Neuron (in vitro differentiated cells): ENCODE results near the gene KANSL3.
"Not testable (repeated sequence)": the region's sequence is repeated elsewhere in the genome, so short reads cannot be mapped to it uniquely, and the experiment has no call there.

Experiments
- H2AFZ ChIP-seq: one replicate; pipeline ENCODE4 v1.6.1; 2013; ENCODE audit warnings: low read depth, mild to moderate bottlenecking, inconsistent platforms, low read length, moderate library complexity
- H3K27me3 ChIP-seq: one replicate; pipeline ENCODE4 v1.6.1; 2013; ENCODE audit warnings: low read length; ENCODE audit not compliant: insufficient read depth
- H3K36me3 ChIP-seq: one replicate; pipeline ENCODE4 v1.6.1; 2013; ENCODE audit warnings: low read length; ENCODE audit not compliant: insufficient read depth
- H3K4me1 ChIP-seq: one replicate; pipeline ENCODE4 v1.6.1; 2013; ENCODE audit warnings: low read length; ENCODE audit not compliant: insufficient read depth
- H3K4me3 ChIP-seq: 2 replicates; pipeline ENCODE4 v1.5.1; 2013; ENCODE audit warnings: mild to moderate bottlenecking, low read length, moderate library complexity
- H3K9me3 ChIP-seq: one replicate; pipeline ENCODE4 v1.6.1; 2013; ENCODE audit warnings: low read length

The KANSL3 gene

GRCh38 chr2:96665717-96666116 lies 27.6 kb upstream of the KANSL3 start:
- not testable (repeated sequence) for H3K27me3 ChIP-seq, H3K9me3 ChIP-seq, H3K36me3 ChIP-seq, H3K4me1 ChIP-seq, H2AFZ ChIP-seq, H3K4me3 ChIP-seq

GRCh38 chr2:96665083-96665569 lies 27.0 kb upstream of the KANSL3 start:
- peaks cover 3% of the 10 kb centered on the region for H3K9me3 ChIP-seq
- H3K27me3 ChIP-seq, result no peaks in the 10 kb centered on the region
- no peaks in the 10 kb centered on the region for H3K36me3 ChIP-seq
- peaks cover 3% of the 10 kb centered on the region for H3K4me1 ChIP-seq
- no peak overlapping the region for H3K4me3 ChIP-seq
- H2AFZ ChIP-seq, result no peak overlapping the region

- no peaks in the 10 kb centered on the region for H3K27me3 ChIP-seq
- peaks cover 3% of the 10 kb centered on the region for H3K4me1 ChIP-seq
- no peak overlapping the region for H2AFZ ChIP-seq
- H3K4me3 ChIP-seq, result no peak overlapping the region
- no peaks in the 10 kb centered on the region for H3K36me3 ChIP-seq
- H3K9me3 ChIP-seq, result peaks cover 3% of the 10 kb centered on the region
Measured at GRCh38 chr2:96664366-96664925, 26.3 kb upstream of the KANSL3 start.

GRCh38 chr2:96663829-96664228 lies 25.7 kb upstream of the KANSL3 start:
- Histone ChIP-seq H2AFZ (no peak overlapping the region), H3K9me3 (peaks cover 3% of the 10 kb centered on the region), H3K36me3 (no peaks in the 10 kb centered on the region), H3K4me3 (no peak overlapping the region), H3K27me3 (no peaks in the 10 kb centered on the region), H3K4me1 (peaks cover 3% of the 10 kb centered on the region)

DNA sequence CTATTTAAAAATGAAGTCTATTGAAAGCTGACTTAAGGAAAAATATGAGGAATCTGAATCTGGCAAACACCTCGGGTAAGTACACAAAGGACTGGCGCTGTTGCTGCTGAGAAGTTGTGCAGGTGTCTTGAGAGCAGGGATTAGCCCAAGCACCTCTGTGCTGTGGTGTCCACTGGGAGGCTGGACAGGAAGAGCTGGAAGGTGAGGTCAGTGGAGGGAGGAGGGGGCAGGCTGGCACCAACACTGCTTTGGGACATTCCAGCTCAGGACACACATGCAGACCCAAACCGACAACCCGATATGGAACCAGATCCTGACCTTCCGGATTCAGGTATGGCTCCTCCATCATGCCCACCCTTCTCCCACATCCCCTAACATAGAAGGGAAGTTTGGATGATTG lies 25.1 kb upstream of the KANSL3 start:
- Histone ChIP-seq H3K4me1 (peaks cover 3% of the 10 kb centered on the region), H3K4me3 (no peak overlapping the region), H3K27me3 (no peaks in the 10 kb centered on the region), H3K9me3 (peaks cover 3% of the 10 kb centered on the region), H2AFZ (no peak overlapping the region), H3K36me3 (no peaks in the 10 kb centered on the region)

GRCh38 chr2:96662360-96662759 lies 24.2 kb upstream of the KANSL3 start:
- no peak overlapping the region for H3K4me3 ChIP-seq
- H3K9me3 ChIP-seq, result peaks cover 3% of the 10 kb centered on the region
- peaks cover 3% of the 10 kb centered on the region for H3K4me1 ChIP-seq
- no peaks in the 10 kb centered on the region for H3K36me3 ChIP-seq
- no peak overlapping the region for H2AFZ ChIP-seq
- no peaks in the 10 kb centered on the region for H3K27me3 ChIP-seq

DNA sequence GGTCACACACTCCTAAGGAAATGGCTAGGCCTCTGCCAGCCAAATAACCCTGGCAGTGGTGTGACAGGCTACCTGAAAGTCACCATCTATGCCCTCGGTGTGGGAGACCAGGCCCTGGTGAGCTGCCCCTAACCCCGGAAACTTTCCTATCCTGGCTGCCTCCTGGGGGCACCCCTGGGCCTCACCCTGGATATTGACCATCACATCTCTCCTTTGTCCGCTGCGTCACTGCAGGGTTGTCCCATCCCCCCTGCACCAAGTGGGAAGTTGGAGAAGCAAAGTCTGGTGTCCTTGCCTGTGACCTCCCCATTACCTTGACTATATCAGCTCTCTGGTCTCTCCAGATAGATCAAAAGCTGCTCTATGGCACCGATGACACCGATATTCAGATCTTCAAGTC lies 23.2 kb upstream of the KANSL3 start:
- H3K27me3 ChIP-seq, result no peaks in the 10 kb centered on the region
- H3K4me3 ChIP-seq, result no peak overlapping the region
- H2AFZ ChIP-seq, result no peak overlapping the region
- peaks cover 3% of the 10 kb centered on the region for H3K9me3 ChIP-seq
- no peaks in the 10 kb centered on the region for H3K36me3 ChIP-seq
- peaks cover 3% of the 10 kb centered on the region for H3K4me1 ChIP-seq

- no peaks in the 10 kb centered on the region for H3K9me3 ChIP-seq
- no peak overlapping the region for H2AFZ ChIP-seq
- no peaks in the 10 kb centered on the region for H3K4me1 ChIP-seq
- no peaks in the 10 kb centered on the region for H3K36me3 ChIP-seq
- H3K4me3 ChIP-seq, result no peak overlapping the region
- H3K27me3 ChIP-seq, result no peaks in the 10 kb centered on the region
Measured at GRCh38 chr2:96656540-96656939, 18.4 kb upstream of the KANSL3 start.

- Histone ChIP-seq H2AFZ (no peak overlapping the region), H3K27me3 (no peaks in the 10 kb centered on the region), H3K9me3 (no peaks in the 10 kb centered on the region), H3K4me1 (no peaks in the 10 kb centered on the region), H3K4me3 (no peak overlapping the region), H3K36me3 (no peaks in the 10 kb centered on the region)
Measured at GRCh38 chr2:96655526-96655925, 17.4 kb upstream of the KANSL3 start.

DNA sequence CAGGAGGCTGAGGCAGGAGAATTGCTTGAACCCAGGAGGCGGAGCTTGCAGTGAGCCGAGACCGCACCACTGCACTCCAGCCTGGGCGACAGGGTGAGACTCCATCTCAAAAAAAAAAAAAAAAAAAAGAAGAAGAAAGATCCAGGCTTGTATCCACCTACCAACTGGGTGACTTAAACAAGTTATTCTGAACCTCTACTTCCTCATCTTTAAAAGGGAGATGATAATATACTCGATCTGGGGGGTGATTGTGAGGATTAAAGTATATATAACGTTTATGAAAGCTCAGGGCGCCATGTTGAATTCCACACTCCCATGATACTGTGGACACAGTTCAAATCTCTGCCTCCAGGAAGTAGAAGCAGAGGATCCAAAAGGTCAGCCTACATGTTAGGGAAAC lies 16.7 kb upstream of the KANSL3 start:
- H3K27me3 ChIP-seq, H2AFZ ChIP-seq, H3K4me1 ChIP-seq, H3K36me3 ChIP-seq, H3K4me3 ChIP-seq, H3K9me3 ChIP-seq: not testable (repeated sequence)

- no peaks in the 10 kb centered on the region for H3K4me1 ChIP-seq
- no peak overlapping the region for H2AFZ ChIP-seq
- no peaks in the 10 kb centered on the region for H3K36me3 ChIP-seq
- no peak overlapping the region for H3K4me3 ChIP-seq
- H3K27me3 ChIP-seq, result no peaks in the 10 kb centered on the region
- no peaks in the 10 kb centered on the region for H3K9me3 ChIP-seq
Measured at GRCh38 chr2:96651793-96652192, 13.7 kb upstream of the KANSL3 start.

DNA sequence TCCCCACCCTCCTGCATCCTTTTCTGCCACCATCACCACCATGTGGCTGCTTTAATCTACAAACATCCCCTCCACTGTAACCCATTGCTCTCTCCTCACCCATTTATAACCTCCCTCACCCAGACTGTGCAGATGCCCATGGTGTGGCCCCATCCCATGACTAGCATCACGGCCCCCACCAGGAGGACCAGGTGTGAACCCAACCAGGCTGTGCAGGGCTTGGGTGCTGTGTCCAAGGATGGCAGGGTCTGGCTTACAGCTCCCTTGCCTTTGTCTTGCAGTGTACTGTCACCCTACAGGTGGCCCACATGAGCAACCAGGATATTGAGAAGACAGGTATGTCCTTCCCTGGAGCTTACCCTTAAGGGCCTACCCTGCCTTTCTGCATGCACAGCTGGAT lies 11.2 kb upstream of the KANSL3 start:
- Histone ChIP-seq H3K4me3 (no peak overlapping the region), H2AFZ (no peak overlapping the region), H3K27me3 (no peaks in the 10 kb centered on the region), H3K9me3 (no peaks in the 10 kb centered on the region), H3K36me3 (no peaks in the 10 kb centered on the region), H3K4me1 (no peaks in the 10 kb centered on the region)

GRCh38 chr2:96648306-96648930 lies 10.3 kb upstream of the KANSL3 start:
- no peaks in the 10 kb centered on the region for H3K4me1 ChIP-seq
- H3K36me3 ChIP-seq, result no peaks in the 10 kb centered on the region
- H3K9me3 ChIP-seq, result no peaks in the 10 kb centered on the region
- H2AFZ ChIP-seq, result no peak overlapping the region
- no peak overlapping the region for H3K4me3 ChIP-seq
- H3K27me3 ChIP-seq, result no peaks in the 10 kb centered on the region

DNA sequence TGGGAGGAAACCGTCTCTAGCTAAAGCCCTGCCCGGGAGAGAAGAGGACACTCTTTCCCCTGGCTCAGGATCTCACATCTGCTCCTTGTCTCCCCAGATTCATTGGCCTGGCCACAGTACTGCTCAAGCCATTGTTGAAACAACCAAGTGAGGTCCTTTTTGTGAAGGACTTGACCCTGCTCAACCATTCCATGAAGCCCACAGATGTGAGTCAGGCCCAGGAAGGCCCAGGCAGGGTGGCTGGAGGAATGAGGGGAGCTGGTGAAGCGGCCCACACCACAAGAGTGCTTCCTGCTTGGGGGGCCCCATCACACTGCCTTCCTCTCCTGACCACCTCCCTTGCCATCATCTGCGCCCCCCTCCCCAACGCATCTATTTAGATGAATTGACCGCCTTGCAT lies 9.6 kb upstream of the KANSL3 start:
- H3K4me3 ChIP-seq, result no peak overlapping the region
- no peaks in the 10 kb centered on the region for H3K27me3 ChIP-seq
- H3K36me3 ChIP-seq, result no peaks in the 10 kb centered on the region
- no peak overlapping the region for H2AFZ ChIP-seq
- peaks cover 3% of the 10 kb centered on the region for H3K4me1 ChIP-seq
- no peaks in the 10 kb centered on the region for H3K9me3 ChIP-seq
